ENCODE measurements around the gene M1AP. TPM values are rescaled to one million over a fixed set of nuclear protein-coding genes. Genes with fewer than 3 reads are reported as not detected.
A peak's percentile ranks its signal among the peaks of the same experiment; 100 is the strongest.

The M1AP gene
- total and polyA plus RNA-seq, 11 donors: 0.07 to 0.88 (median 0.21) TPM; not detected in 6

DNA sequence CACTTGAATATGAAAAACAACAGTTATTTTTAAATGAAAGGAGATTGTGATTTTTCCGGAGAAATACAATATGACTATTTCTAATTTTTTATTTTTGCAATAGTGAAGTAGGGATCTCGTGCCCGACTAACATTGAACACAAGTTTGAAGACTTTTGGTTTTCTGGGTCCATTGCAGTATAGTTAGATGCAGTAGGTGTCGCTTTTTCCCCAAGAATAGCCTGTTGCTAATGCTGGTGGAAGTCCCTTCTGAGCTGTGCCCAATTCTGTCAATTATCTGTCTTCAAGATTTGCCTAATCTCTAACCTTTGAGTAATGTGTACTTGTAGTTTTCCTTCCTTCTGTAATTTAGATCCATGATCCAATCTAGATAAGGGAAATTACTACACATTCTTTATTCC is 42.4 kb upstream of the M1AP start:
- Histone ChIP-seq H3K27me3 (peaks cover 0 to 8% (median 0%) of the 10 kb centered on the region in 9 donors), H3K27ac (no peak overlapping the region), H3K36me3 (no peaks in the 10 kb centered on the region), H3K4me1 (peaks cover 0 to 11% (median 0%) of the 10 kb centered on the region in 12 donors), H3K4me3 (no peak overlapping the region), H3K9me3 (no peaks in the 10 kb centered on the region)
- peak in 3 of 4 donors; percentile 73 to 86 (median 80) for ATAC-seq
- DNase-seq: no peak
- 9 to 11% (median 9%) methylated on average over 4 of the region's 4 CpGs for WGBS, 4 donors
- intact Hi-C loops (cut with DNase I): loop anchor here in 9 of 10 donors (1.0 to 10.0 kb wide), 8 partner anchors 182 to 917 kb away; no protein-coding TSS in a partner anchor
- TF ChIP-seq, protein P1, sequence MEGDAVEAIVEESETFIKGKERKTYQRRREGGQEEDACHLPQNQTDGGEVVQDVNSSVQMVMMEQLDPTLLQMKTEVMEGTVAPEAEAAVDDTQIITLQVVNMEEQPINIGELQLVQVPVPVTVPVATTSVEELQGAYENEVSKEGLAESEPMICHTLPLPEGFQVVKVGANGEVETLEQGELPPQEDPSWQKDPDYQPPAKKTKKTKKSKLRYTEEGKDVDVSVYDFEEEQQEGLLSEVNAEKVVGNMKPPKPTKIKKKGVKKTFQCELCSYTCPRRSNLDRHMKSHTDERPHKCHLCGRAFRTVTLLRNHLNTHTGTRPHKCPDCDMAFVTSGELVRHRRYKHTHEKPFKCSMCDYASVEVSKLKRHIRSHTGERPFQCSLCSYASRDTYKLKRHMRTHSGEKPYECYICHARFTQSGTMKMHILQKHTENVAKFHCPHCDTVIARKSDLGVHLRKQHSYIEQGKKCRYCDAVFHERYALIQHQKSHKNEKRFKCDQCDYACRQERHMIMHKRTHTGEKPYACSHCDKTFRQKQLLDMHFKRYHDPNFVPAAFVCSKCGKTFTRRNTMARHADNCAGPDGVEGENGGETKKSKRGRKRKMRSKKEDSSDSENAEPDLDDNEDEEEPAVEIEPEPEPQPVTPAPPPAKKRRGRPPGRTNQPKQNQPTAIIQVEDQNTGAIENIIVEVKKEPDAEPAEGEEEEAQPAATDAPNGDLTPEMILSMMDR (IDR thresholded peaks at IDR 0.05): peak; percentile 46 to 80 (median 63)
- TF ChIP-seq POLR2A (IDR thresholded peaks at IDR 0.05): no peak

DNA sequence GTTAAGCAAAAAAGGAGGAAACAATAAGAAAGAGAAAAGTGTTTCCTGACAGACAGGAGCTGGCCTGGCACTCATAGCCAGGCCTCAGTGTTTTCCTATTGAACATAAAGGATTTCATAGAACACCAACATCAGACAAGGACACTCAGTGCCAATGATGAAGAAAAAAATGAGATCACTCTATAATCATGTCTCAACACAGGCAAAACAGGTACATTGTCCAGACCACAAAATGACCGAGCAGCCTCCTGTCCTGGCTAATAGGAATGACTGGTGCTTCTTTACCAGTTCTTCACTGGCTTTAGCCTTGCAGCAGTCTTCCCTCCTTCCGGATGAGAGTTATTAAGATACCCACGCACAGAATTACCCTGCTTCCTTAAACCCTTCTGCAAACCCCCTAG is 41.5 kb upstream of the M1AP start:
- ATAC-seq: no peak
- 72 to 76% (median 73%) methylated on average over 3 of the region's 3 CpGs for WGBS, 4 donors
- no peak overlapping the region for H3K4me3 ChIP-seq
- H3K36me3 ChIP-seq: no peaks in the 10 kb centered on the region
- DNase-seq: no peak
- no peak overlapping the region for H3K27ac ChIP-seq
- H3K9me3 ChIP-seq: no peaks in the 10 kb centered on the region
- peaks cover 0 to 8% (median 0%) of the 10 kb centered on the region in 9 donors for H3K27me3 ChIP-seq
- intact Hi-C loops (cut with DNase I): loop anchor here in 9 of 10 donors (1.0 to 10.0 kb wide), 8 partner anchors 183 to 918 kb away; no protein-coding TSS in a partner anchor
- TF ChIP-seq, protein P1 (IDR thresholded peaks at IDR 0.05): no peak
- no peak for TF ChIP-seq POLR2A (IDR thresholded peaks at IDR 0.05)
- peaks cover 0 to 11% (median 0%) of the 10 kb centered on the region in 12 donors for H3K4me1 ChIP-seq

- no peak for DNase-seq
- WGBS, 4 donors: 86 to 100% (median 94%) methylated on average over 1 of the region's 1 CpG
- Histone ChIP-seq H3K4me3 (no peak overlapping the region), H3K9me3 (no peaks in the 10 kb centered on the region), H3K27ac (no peak overlapping the region), H3K36me3 (no peaks in the 10 kb centered on the region), H3K4me1 (peaks cover 0 to 4% (median 0%) of the 10 kb centered on the region in 12 donors), H3K27me3 (peaks cover 0 to 8% (median 0%) of the 10 kb centered on the region in 9 donors)
- intact Hi-C loops (cut with DNase I): no loop called here
- TF ChIP-seq, protein P1 (IDR thresholded peaks at IDR 0.05): no peak
- TF ChIP-seq POLR2A (IDR thresholded peaks at IDR 0.05): no peak
- no peak for ATAC-seq
These were observed 40.8 kb upstream of the M1AP start for GRCh38 chr2:74688881-74689280.

DNA sequence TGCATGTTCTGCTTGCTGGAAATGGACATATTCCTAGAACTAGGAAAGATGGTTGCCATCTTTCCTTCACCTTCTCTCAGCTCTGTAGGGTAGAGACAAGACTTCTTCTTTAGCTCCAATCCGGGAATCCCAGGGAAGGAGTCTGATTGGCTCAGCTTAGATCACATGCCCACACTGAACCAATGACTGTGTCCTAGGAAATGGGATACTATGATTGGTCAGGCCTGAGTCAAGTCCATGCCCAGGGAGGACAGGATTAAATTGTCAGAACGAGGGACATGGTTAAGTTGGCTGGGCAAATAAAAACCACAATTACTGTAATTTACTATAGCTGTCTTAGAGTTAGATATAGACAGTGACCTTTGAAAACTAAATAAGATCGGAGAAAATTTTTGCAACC is 37.3 kb upstream of the M1AP start:
- DNase-seq (no peak), ATAC-seq (no peak)
- Histone ChIP-seq H3K4me3 (no peak overlapping the region), H3K27ac (no peak overlapping the region), H3K4me1 (no peaks in the 10 kb centered on the region), H3K27me3 (peaks cover 0 to 8% (median 0%) of the 10 kb centered on the region in 9 donors), H3K9me3 (no peaks in the 10 kb centered on the region), H3K36me3 (peaks cover 0 to 7% (median 0%) of the 10 kb centered on the region in 9 donors)
- no peak for TF ChIP-seq POLR2A (IDR thresholded peaks at IDR 0.05)
- TF ChIP-seq, protein P1 (IDR thresholded peaks at IDR 0.05): no peak
- WGBS, 4 donors: 75 to 91% (median 89%) methylated on average over 3 of the region's 3 CpGs
- intact Hi-C loops (cut with DNase I): no loop called here

Data from heart left ventricle (tissue), 16 donors.